A673 (cell line): ENCODE results near the gene MAP6. TPM values are rescaled to one million over a fixed set of nuclear protein-coding genes. Genes with fewer than 3 reads are reported as not detected.

Source experiments
- BruUV-seq: library from RNA; stranded (reverse); fragments of 400-500 nt; replicated peaks from 2 replicates; lab custom pipeline; 2021; lab: Mats Ljungman, UMichigan
- CTCF ChIA-PET: fragments of 300-600 bp; sonication (Branson Sonifier 250); formaldehyde crosslinking; loops from one replicate; lab custom pipeline; 2022; ENCODE audit warnings: antibody characterized with exemption; lab: Charles Lee
- POLR2A ChIA-PET: fragments of 300-600 bp; sonication (Branson Sonifier 250); formaldehyde crosslinking; loops from one replicate; lab custom pipeline; 2022; ENCODE audit warnings: antibody characterized with exemption; ENCODE audit not compliant: low non-redundant PET; lab: Charles Lee
- DNase-seq: peaks from one replicate; pipeline ENCODE4 v3.0.0-alpha.2; 2015; ENCODE audit warnings: low spot score
- H3K27ac ChIP-seq: fragments of 200-600 bp; sonication (generic); 2 replicates; pipeline ENCODE4 v1.5.1; 2016; ENCODE audit warnings: mixed run types, low read depth, mild to moderate bottlenecking, mixed read lengths, antibody characterized with exemption, low read length; ENCODE audit not compliant: poor library complexity, severe bottlenecking
- H3K27me3 ChIP-seq: fragments of 200-600 bp; sonication (generic); replicated peaks from 2 replicates; pipeline ENCODE4 v1.6.1; 2017; ENCODE audit warnings: mixed run types, low read depth, mild to moderate bottlenecking, mixed read lengths, antibody characterized with exemption, low read length; ENCODE audit not compliant: insufficient read depth, poor library complexity
- H3K36me3 ChIP-seq: fragments of 200-600 bp; sonication (generic); 2 replicates; pipeline ENCODE4 v1.6.1; 2016; ENCODE audit warnings: mixed run types, mild to moderate bottlenecking, mixed read lengths, antibody characterized with exemption, low read length; ENCODE audit not compliant: insufficient read depth, poor library complexity, severe bottlenecking
- H3K4me1 ChIP-seq: fragments of 200-600 bp; sonication (generic); 2 replicates; pipeline ENCODE4 v1.6.1; 2017; ENCODE audit warnings: mixed run types, mild to moderate bottlenecking, mixed read lengths, antibody characterized with exemption, low read length; ENCODE audit not compliant: insufficient read depth, poor library complexity, severe bottlenecking
- H3K4me3 ChIP-seq: fragments of 200-600 bp; sonication (generic); 2 replicates; pipeline ENCODE4 v1.5.1; 2016; ENCODE audit warnings: low read depth, mixed run types, mild to moderate bottlenecking, mixed read lengths, low read length; ENCODE audit not compliant: poor library complexity, severe bottlenecking
- H3K9me3 ChIP-seq: fragments of 200-600 bp; sonication (generic); 2 replicates; pipeline ENCODE4 v1.6.1; 2016; ENCODE audit warnings: mixed run types, low read depth, mild to moderate bottlenecking, mixed read lengths, antibody characterized with exemption, low read length; ENCODE audit not compliant: poor library complexity, severe bottlenecking
- EZH2 ChIP-seq: fragments of 200-600 bp; sonication (generic); IDR thresholded peaks from 2 replicates; pipeline ENCODE4 v1.6.1; 2017; ENCODE audit warnings: borderline replicate concordance, low read depth, mild to moderate bottlenecking, mixed read lengths, antibody characterized with exemption, low read length; ENCODE audit not compliant: poor library complexity, severe bottlenecking
- intact Hi-C: fragments of 100-400 bp; cut with micrococcal nuclease; formaldehyde crosslinking; loops from one replicate; pipeline ENCODE4 v1.10.0; 2022; ENCODE audit not compliant: unreplicated experiment
- total RNA-seq: library from RNA; stranded (reverse); gene quantifications from 2 replicates; pipeline ENCODE4 v1.2.3, GENCODE V29; 2021
- TF ChIP-seq, protein P1 (sequence below): fragments of 300-800, 200-600 bp; sonication (generic); conservative IDR thresholded peaks from 2 replicates; pipeline ENCODE4 v1.5.1; 2017; ENCODE audit warnings: low read depth, mild to moderate bottlenecking, antibody characterized with exemption, low read length, moderate library complexity, mixed read lengths

The MAP6 gene
- total RNA-seq, 1 experiment from 2014 or later, result not detected

DNA sequence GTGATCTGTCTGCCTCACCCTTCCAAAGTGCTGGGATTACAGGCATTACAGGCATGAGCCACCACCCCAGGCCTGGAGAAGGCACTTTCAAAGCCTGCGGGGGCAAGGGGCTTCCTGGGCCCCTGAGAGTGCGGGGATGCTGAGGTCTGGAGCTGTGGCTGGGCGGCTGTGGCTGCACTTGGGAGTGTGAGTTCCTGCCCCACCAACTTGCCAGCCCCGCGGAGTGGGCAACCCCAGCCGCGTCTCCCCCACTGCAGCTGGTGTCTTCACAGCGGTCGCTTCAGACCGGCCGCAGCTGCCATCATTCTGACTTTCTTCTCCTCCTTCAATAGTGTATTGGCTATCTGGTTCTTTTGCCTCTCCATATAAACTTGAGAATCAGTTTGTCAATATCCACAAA is 10.7 kb upstream of the MAP6 start:
- no TSS peak for BruUV-seq
- no peak for TF ChIP-seq EZH2
- TF ChIP-seq, protein P1, sequence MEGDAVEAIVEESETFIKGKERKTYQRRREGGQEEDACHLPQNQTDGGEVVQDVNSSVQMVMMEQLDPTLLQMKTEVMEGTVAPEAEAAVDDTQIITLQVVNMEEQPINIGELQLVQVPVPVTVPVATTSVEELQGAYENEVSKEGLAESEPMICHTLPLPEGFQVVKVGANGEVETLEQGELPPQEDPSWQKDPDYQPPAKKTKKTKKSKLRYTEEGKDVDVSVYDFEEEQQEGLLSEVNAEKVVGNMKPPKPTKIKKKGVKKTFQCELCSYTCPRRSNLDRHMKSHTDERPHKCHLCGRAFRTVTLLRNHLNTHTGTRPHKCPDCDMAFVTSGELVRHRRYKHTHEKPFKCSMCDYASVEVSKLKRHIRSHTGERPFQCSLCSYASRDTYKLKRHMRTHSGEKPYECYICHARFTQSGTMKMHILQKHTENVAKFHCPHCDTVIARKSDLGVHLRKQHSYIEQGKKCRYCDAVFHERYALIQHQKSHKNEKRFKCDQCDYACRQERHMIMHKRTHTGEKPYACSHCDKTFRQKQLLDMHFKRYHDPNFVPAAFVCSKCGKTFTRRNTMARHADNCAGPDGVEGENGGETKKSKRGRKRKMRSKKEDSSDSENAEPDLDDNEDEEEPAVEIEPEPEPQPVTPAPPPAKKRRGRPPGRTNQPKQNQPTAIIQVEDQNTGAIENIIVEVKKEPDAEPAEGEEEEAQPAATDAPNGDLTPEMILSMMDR, result no peak

GRCh38 chr11:75678620-75679259 is 9.9 kb upstream of the MAP6 start:
- intact Hi-C loops, result no loop called here
- H3K27ac ChIP-seq, result no peak overlapping the region
- POLR2A ChIA-PET, result no interaction called here

More for the DNA sequence above, 10.7 kb upstream of the MAP6 start:
- CTCF ChIA-PET, result no interaction called here
- Histone ChIP-seq H3K4me3 (no peak overlapping the region), H3K27me3 (peaks cover 40% of the 10 kb centered on the region), H3K9me3 (peaks cover 6% of the 10 kb centered on the region), H3K36me3 (no peaks in the 10 kb centered on the region), H3K4me1 (no peaks in the 10 kb centered on the region), H3K27ac (no peak overlapping the region)
- intact Hi-C loops, result no loop called here
- no peak for DNase-seq
- POLR2A ChIA-PET, result no interaction called here

DNA sequence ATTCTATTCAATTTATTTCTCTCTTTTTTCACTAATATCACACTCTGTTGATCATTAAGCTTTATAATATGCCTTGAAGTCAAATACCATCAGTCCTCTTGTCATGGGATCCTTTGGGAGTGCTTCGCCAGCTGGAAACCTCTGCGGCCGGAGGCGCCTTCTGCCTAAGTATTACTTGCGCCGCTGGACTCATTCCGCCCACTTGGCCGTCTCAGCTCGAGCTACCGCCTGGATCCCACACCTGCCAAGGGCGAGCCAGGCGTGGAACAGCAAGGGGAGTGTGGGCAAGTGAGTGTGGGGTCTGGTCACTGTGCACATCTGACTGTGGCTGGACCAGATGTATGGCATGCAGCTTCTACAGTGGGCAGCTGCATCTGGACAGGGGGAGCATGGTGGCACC is 9.1 kb upstream of the MAP6 start:
- H3K36me3 ChIP-seq, result no peaks in the 10 kb centered on the region
- no peak overlapping the region for H3K27ac ChIP-seq
- no TSS peak for BruUV-seq
- H3K9me3 ChIP-seq, result peaks cover 8% of the 10 kb centered on the region
- DNase-seq, result no peak
- intact Hi-C loops, result no loop called here
- POLR2A ChIA-PET, result no interaction called here
- peaks cover 30% of the 10 kb centered on the region for H3K27me3 ChIP-seq
- no peak overlapping the region for H3K4me3 ChIP-seq
- TF ChIP-seq EZH2, result no peak
- TF ChIP-seq, protein P1, result no peak
- CTCF ChIA-PET, result interaction anchor here (0.6 kb wide), 1 partner anchor 45 kb away, joined by 3 read pairs; no protein-coding TSS in a partner anchor
- H3K4me1 ChIP-seq, result no peaks in the 10 kb centered on the region

More at GRCh38 chr11:75678620-75679259, 9.9 kb upstream of the MAP6 start:
- CTCF ChIA-PET, result no interaction called here
- Histone ChIP-seq H3K36me3 (no peaks in the 10 kb centered on the region), H3K4me1 (no peaks in the 10 kb centered on the region), H3K4me3 (no peak overlapping the region), H3K27me3 (peaks cover 38% of the 10 kb centered on the region), H3K9me3 (peaks cover 11% of the 10 kb centered on the region)
- no TSS peak for BruUV-seq
- TF ChIP-seq EZH2, result no peak
- TF ChIP-seq, protein P1, result no peak
- DNase-seq, result no peak
